T-cell (primary cell): ENCODE data around the gene NHS. TPM values are rescaled to one million over a fixed set of nuclear protein-coding genes. Genes with fewer than 3 reads are reported as not detected.

ENCODE experiments used
- ATAC-seq, 4 experiments: fragments of 200-7000 bp in 3 of 4; fragments of 150-1000 bp in 1 of 4; cut with Tn5 transposase; replicated peaks in 1 of 4; 1 replicate in 3 of 4; 2 replicates in 1 of 4; pipeline ENCODE4 v1.10.0; 2021; ENCODE audit warnings: moderate library complexity in 3 of 4, mild to moderate bottlenecking in 2 of 4, moderate number of reproducible peaks in 1 of 4
- CTCF ChIA-PET, 2 donors: fragments of 300-600 bp; sonication (Branson Sonifier 250); formaldehyde crosslinking; loops; one replicate each; lab custom pipeline; 2022; ENCODE audit warnings: antibody characterized with exemption in 2 of 2; lab: Charles Lee
- POLR2A ChIA-PET, 2 donors: fragments of 300-600 bp; sonication (Branson Sonifier 250); formaldehyde crosslinking; loops; one replicate each; lab custom pipeline; 2022; ENCODE audit warnings: antibody characterized with exemption in 2 of 2; lab: Charles Lee
- DNase-seq, 35 experiments: peaks; one replicate each; pipeline versions ENCODE4 v3.0.0 to v3.0.0-alpha.2; 2013 to 2023
- H3K27ac ChIP-seq: one replicate; pipeline ENCODE4 v1.5.1; 2013; ENCODE audit warnings: low read length
- H3K27me3 ChIP-seq, 2 experiments: replicated peaks in 1 of 2; 1 replicate in 1 of 2; 2 replicates in 1 of 2; pipeline versions ENCODE4 v1.6.1 to v1.7.0; 2013; ENCODE audit warnings: low read length in 1 of 2, mixed read lengths in 1 of 2; ENCODE audit not compliant: control insufficient read depth in 2 of 2, insufficient read depth in 2 of 2; ENCODE audit errors: extremely low read depth in 1 of 2
- H3K36me3 ChIP-seq, 2 donors: 1 replicate in 1 of 2; 2 replicates in 1 of 2; pipeline versions ENCODE4 v1.6.1 to v1.7.0; 2013; ENCODE audit warnings: low read length in 1 of 2; ENCODE audit not compliant: control insufficient read depth in 2 of 2, insufficient read depth in 1 of 2; ENCODE audit errors: extremely low read depth in 1 of 2
- H3K4me1 ChIP-seq, 2 experiments: 1 replicate in 1 of 2; 2 replicates in 1 of 2; pipeline versions ENCODE4 v1.6.1 to v1.7.0; 2013; ENCODE audit warnings: low read length in 2 of 2, mixed read lengths in 1 of 2; ENCODE audit not compliant: insufficient read depth in 2 of 2, control insufficient read depth in 1 of 2; ENCODE audit errors: extremely low read depth in 1 of 2
- H3K4me3 ChIP-seq, 2 donors: 1 replicate in 1 of 2; 2 replicates in 1 of 2; pipeline versions ENCODE4 v1.5.1 to v1.7.0; 2013; ENCODE audit warnings: mild to moderate bottlenecking in 2 of 2, low read length in 1 of 2, moderate library complexity in 1 of 2; ENCODE audit not compliant: control insufficient read depth in 1 of 2; ENCODE audit errors: extremely low read depth in 1 of 2
- H3K9me3 ChIP-seq: 2 replicates; pipeline ENCODE4 v1.7.0; 2013
- H3K27ac Mint-ChIP-seq, 2 donors: one replicate each; pipeline ENCODE4 v1.8.0; 2020 to 2021; ENCODE audit warnings: mild to moderate bottlenecking in 2 of 2, mixed read lengths in 2 of 2
- H3K27me3 Mint-ChIP-seq, 2 donors: one replicate each; pipeline ENCODE4 v1.8.0; 2021 to 2022; ENCODE audit warnings: mixed read lengths in 2 of 2
- H3K36me3 Mint-ChIP-seq: one replicate; pipeline ENCODE4 v1.8.0; 2021; ENCODE audit warnings: mixed read lengths
- H3K4me1 Mint-ChIP-seq, 3 donors: one replicate each; pipeline ENCODE4 v1.8.0; 2020 to 2022; ENCODE audit warnings: mixed read lengths in 3 of 3, mild to moderate bottlenecking in 1 of 3
- H3K4me3 Mint-ChIP-seq, 3 donors: one replicate each; pipeline ENCODE4 v1.8.0; 2020 to 2022; ENCODE audit warnings: mild to moderate bottlenecking in 3 of 3, mixed read lengths in 3 of 3, moderate library complexity in 3 of 3
- H3K9me3 Mint-ChIP-seq, 3 donors: one replicate each; pipeline ENCODE4 v1.8.0; 2020 to 2022; ENCODE audit warnings: mixed read lengths in 3 of 3
- WGBS: methylation state at CpG from one replicate; pipeline ENCODE4 v1.1.5; 2013; ENCODE audit warnings: missing lambda C conversion rate; ENCODE audit not compliant: insufficient coverage; 5-methylcytosine and 5-hydroxymethylcytosine counted together
- total RNA-seq, 35 experiments: library from RNA in 6 of 35; stranded (reverse) in 6 of 35; fragments of 120-200 nt in 1 of 35; gene quantifications; one replicate each; pipeline versions ENCODE4 v1.2.1 to v1.2.4 and lab custom pipeline; 2013 to 2026

The NHS gene
- total RNA-seq, 5 donors from 2014 or later (not counting 1 experiment from before 2014, with no cell fraction given), result 0.03 to 0.20 (median 0.11) TPM; not detected in 1

DNA sequence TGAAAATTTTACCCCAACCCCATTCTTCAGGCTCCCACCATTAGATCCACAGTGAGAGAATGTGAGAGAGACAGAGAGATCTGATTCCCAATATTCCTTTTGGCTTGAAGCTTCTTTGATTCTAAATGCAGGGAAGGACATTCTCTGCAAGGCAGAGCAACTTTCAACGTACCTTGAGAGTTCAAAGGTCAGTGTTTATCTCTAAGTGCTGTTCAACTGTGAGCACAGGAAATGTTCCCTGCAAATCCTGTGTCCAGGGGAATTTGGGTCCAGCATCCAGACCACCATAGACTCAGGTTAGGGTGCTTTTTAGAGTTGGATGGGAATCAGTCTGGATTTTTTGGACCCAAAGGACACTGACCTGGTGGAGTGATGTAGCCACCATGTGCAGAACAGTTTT, 97.4 kb downstream of the NHS start:
- Mint-ChIP-seq H3K4me3 (no peak overlapping the region), H3K27me3 (peaks cover 0 to 16% of the 10 kb centered on the region in 2 donors), H3K9me3 (no peaks in the 10 kb centered on the region), H3K27ac (no peak overlapping the region), H3K36me3 (no peaks in the 10 kb centered on the region), H3K4me1 (no peaks in the 10 kb centered on the region)
- CTCF ChIA-PET, result no interaction called here
- Histone ChIP-seq H3K4me1 (no peaks in the 10 kb centered on the region), H3K9me3 (no peaks in the 10 kb centered on the region), H3K36me3 (no peaks in the 10 kb centered on the region), H3K27ac (no peak overlapping the region), H3K4me3 (no peak overlapping the region), H3K27me3 (peaks cover 0 to 4% of the 10 kb centered on the region in 2 experiments)
- DNase-seq (no peak), ATAC-seq (no peak)
- 43% methylated on average over 1 of the region's 1 CpG for WGBS
- POLR2A ChIA-PET, result no interaction called here

DNA sequence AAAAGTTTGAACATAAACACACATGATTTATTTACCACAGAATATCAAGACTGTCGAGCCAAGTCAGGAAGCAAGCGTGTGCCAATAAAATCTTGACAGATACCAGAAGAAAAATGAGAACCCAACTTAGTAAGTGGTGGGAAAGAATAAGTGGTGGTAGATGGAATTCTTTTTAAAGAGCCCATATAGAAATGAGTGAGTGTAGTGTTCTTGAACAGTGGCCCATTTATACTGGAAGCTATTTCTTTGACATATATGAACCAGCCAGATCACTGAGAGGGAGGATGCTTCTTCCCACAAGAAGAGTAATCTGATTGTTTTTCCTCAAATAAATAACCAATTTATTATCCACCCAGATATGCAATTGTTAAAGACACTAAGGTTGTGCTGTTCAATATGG, 98.0 kb downstream of the NHS start:
- ChIA-PET CTCF (no interaction called here), POLR2A (no interaction called here)
- no peak overlapping the region for H3K4me3 ChIP-seq
- H3K4me1 ChIP-seq, result no peaks in the 10 kb centered on the region
- DNase-seq (no peak), ATAC-seq (no peak)
- Mint-ChIP-seq H3K36me3 (no peaks in the 10 kb centered on the region), H3K27me3 (peaks cover 0 to 16% of the 10 kb centered on the region in 2 donors), H3K27ac (no peak overlapping the region), H3K4me1 (no peaks in the 10 kb centered on the region), H3K4me3 (no peak overlapping the region), H3K9me3 (no peaks in the 10 kb centered on the region)
- H3K9me3 ChIP-seq, result no peaks in the 10 kb centered on the region
- no peak overlapping the region for H3K27ac ChIP-seq
- peaks cover 0 to 4% of the 10 kb centered on the region in 2 experiments for H3K27me3 ChIP-seq
- WGBS, result no CpG with 5 or more reads among the region's 2 CpGs
- H3K36me3 ChIP-seq, result no peaks in the 10 kb centered on the region

- 71% methylated on average over 1 of the region's 2 CpGs for WGBS
These were observed 99.9 kb downstream of the NHS start for GRCh38 chrX:17474892-17475291.

DNA sequence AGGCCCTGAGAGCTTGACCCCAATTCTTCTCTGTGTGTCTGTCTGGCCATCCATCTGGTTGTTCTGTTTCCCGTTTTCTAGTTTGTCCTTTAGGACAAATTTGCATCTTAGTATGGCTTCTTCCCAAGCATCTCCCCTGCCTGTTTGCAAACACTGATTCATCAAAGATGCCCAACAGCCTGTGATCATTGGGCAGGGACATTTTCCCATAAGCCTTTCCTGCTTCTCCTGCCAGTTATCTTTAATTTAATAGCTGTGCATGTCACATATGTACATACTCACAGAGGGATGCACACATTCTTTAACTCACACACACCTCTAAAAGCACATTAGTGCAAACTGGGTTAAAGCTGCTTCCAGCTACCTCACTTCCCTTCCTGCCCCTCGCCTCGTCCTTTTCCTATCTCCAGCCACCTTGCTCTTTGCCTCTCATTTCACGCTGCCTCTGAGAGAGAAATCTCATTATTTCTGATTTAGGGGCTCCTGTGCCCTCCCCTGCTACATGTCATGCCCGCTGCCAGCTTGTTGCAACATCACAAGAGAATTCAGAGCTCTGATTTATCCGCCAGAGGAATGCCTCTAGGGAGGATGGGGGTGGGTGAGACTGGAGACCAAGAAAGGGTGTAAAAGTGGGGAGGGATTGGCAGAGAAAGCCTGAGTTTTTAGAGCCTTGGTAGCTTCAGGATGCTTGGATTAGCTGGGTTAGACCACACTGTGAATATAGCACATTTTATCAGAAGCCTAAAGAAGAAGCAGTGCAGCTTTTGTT, 100.6 kb downstream of the NHS start:
- H3K36me3 ChIP-seq, result no peaks in the 10 kb centered on the region
- H3K27me3 ChIP-seq, result peaks cover 0 to 4% of the 10 kb centered on the region in 2 experiments
- Mint-ChIP-seq H3K4me1 (no peaks in the 10 kb centered on the region), H3K27me3 (peaks cover 0 to 14% of the 10 kb centered on the region in 2 donors), H3K9me3 (no peaks in the 10 kb centered on the region), H3K4me3 (no peak overlapping the region), H3K27ac (no peak overlapping the region), H3K36me3 (no peaks in the 10 kb centered on the region)
- H3K4me3 ChIP-seq, result no peak overlapping the region
- no peaks in the 10 kb centered on the region for H3K9me3 ChIP-seq
- ATAC-seq, result no peak
- POLR2A ChIA-PET, result interaction anchor here in 1 of 2 donors (0.6 kb wide), 1 partner anchor 1488 kb away, joined by 3 read pairs; no protein-coding TSS in a partner anchor
- CTCF ChIA-PET, result no interaction called here
- WGBS, result 50% methylated on average over 1 of the region's 6 CpGs
- H3K4me1 ChIP-seq, result no peaks in the 10 kb centered on the region
- no peak for DNase-seq
- no peak overlapping the region for H3K27ac ChIP-seq

More at GRCh38 chrX:17474892-17475291, 99.9 kb downstream of the NHS start:
- Histone ChIP-seq H3K4me3 (no peak overlapping the region), H3K27ac (no peak overlapping the region), H3K4me1 (no peaks in the 10 kb centered on the region), H3K27me3 (peaks cover 0 to 4% of the 10 kb centered on the region in 2 experiments), H3K9me3 (no peaks in the 10 kb centered on the region), H3K36me3 (no peaks in the 10 kb centered on the region)
- Mint-ChIP-seq H3K27me3 (peaks cover 0 to 14% of the 10 kb centered on the region in 2 donors), H3K36me3 (no peaks in the 10 kb centered on the region), H3K9me3 (no peaks in the 10 kb centered on the region), H3K4me3 (no peak overlapping the region), H3K27ac (no peak overlapping the region), H3K4me1 (no peaks in the 10 kb centered on the region)
- no peak for ATAC-seq
- POLR2A ChIA-PET, result no interaction called here
- DNase-seq, result no peak
- CTCF ChIA-PET, result no interaction called here

DNA sequence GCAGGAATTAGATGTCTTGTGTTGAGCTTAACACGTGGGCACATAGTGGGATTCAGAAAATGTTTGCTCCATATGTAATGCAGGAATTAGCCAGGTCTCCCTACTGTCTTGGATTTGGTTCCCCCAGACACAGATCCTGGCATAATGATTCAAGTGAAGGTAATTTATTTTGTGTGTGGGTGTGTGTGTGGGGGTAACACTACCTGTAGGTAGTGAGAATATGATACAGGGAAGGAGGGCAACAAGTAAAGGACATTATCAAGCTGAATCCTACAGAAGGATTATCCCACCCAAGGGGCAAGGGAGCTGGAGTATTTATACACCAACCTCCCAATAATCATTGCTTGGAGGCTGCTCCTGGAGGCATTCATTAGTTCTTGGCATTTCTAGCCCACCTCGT, 101.4 kb downstream of the NHS start:
- Mint-ChIP-seq H3K27ac (no peak overlapping the region), H3K4me3 (no peak overlapping the region), H3K4me1 (no peaks in the 10 kb centered on the region), H3K27me3 (peaks cover 0 to 17% of the 10 kb centered on the region in 2 donors), H3K36me3 (no peaks in the 10 kb centered on the region), H3K9me3 (no peaks in the 10 kb centered on the region)
- Histone ChIP-seq H3K36me3 (no peaks in the 10 kb centered on the region), H3K4me1 (no peaks in the 10 kb centered on the region), H3K9me3 (no peaks in the 10 kb centered on the region), H3K4me3 (no peak overlapping the region), H3K27ac (no peak overlapping the region), H3K27me3 (peaks cover 0 to 4% of the 10 kb centered on the region in 2 experiments)
- ATAC-seq, result no peak
- ChIA-PET POLR2A (no interaction called here), CTCF (no interaction called here)
- no peak for DNase-seq
- no CpG with 5 or more reads among the region's 2 CpGs for WGBS

DNA sequence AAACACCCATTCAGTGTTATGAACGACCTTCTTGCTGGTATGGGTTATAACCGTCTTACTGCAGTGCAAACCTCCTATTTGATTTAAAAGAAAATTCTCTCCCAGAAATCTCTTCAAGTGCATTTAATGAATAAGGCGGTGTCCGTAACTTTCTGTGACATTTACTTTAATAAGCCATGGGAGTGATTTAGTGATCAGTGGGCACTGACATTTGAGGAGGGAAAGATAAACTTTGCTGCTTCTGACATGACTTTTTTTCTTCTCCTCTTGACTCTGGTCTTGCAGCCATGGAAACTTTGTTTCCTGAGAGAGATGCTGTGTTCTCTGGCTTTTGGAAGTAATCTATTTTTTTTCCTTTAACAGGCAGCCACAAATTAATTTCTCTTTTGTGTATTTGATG, 106.1 kb downstream of the NHS start:
- Histone ChIP-seq H3K4me3 (no peak overlapping the region), H3K4me1 (no peaks in the 10 kb centered on the region), H3K27ac (no peak overlapping the region), H3K27me3 (peaks cover 0 to 2% of the 10 kb centered on the region in 2 experiments), H3K36me3 (no peaks in the 10 kb centered on the region), H3K9me3 (no peaks in the 10 kb centered on the region)
- H3K36me3 Mint-ChIP-seq, result no peaks in the 10 kb centered on the region
- H3K4me1 Mint-ChIP-seq, result no peaks in the 10 kb centered on the region
- ATAC-seq (no peak), DNase-seq (no peak)
- peaks cover 0 to 24% of the 10 kb centered on the region in 2 donors for H3K27me3 Mint-ChIP-seq
- H3K27ac Mint-ChIP-seq, result no peak overlapping the region
- no CpG with 5 or more reads among the region's 4 CpGs for WGBS
- POLR2A ChIA-PET, result no interaction called here
- H3K4me3 Mint-ChIP-seq, result no peak overlapping the region
- H3K9me3 Mint-ChIP-seq, result no peaks in the 10 kb centered on the region
- CTCF ChIA-PET, result no interaction called here
